ENCODE data around the gene ZNF451.

ZNF451 gene

DNA sequence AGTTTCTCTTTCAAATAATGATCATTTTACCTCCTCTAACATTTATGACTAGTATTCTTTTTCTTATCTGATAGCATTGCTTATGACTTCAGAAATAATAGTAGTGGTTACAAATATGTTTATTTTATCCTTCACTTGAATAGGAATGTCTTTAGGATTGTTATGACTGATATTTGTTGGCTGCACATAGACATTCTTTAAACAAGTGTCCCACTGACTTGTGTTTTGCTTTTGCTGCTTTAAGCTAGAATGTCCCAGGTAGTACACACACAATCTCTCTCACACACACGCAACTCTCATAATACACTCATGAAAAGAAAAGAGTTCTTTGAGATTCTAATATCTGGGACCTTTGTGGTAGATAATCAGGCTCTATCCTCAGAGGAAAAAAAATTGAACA is 21.9 kb upstream of the ZNF451 start:
- peaks cover 9% of the 10 kb centered on the region for H3K36me3 ChIP-seq (ENCODE audit: insufficient read depth, low read length)
- no peak overlapping the region for H3K4me3 ChIP-seq
- H3K9me3 ChIP-seq (ENCODE audit: low read depth, low read length) = no peaks in the 10 kb centered on the region
- no peak overlapping the region for H3K27ac ChIP-seq
- no peak overlapping the region for H3K9ac ChIP-seq (ENCODE audit: insufficient read length)
- no peak for TF ChIP-seq POLR2AphosphoS5 (IDR thresholded peaks at IDR 0.05; ENCODE audit: borderline replicate concordance, low read depth, low read length)
- TF ChIP-seq FOXP2 (optimal IDR thresholded peaks at IDR 0.05; ENCODE audit: control extremely low read depth, extremely low read length, insufficient read depth) = no peak
- no peak for DNase-seq (ENCODE audit: low read depth, low spot score)

DNA sequence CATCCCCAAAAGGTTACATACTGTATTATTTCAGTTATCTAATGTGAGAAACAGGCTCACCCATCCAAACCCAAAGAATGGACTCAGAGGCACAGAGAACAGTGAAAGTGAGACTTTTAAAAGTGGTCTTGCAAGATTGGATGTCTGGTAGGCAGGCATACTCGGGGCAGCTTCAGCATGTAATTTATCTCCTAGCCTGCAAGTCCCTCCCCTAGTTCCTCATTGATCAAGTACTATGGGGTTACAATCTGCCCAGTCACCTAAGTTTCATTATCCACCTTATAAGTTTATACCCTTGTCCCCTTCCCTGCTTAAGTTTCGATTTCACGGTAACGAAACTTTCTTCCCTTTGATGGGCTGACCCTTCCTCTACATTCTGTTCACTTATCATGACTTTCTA is 20.8 kb upstream of the ZNF451 start:
- TF ChIP-seq POLR2AphosphoS5 (IDR thresholded peaks at IDR 0.05; ENCODE audit: borderline replicate concordance, low read depth, low read length) (no peak), FOXP2 (optimal IDR thresholded peaks at IDR 0.05; ENCODE audit: control extremely low read depth, extremely low read length, insufficient read depth) (no peak), EZH2 (IDR thresholded peaks at IDR 0.05) (no peak)
- H3K9me3 ChIP-seq (ENCODE audit: low read depth, low read length) = no peaks in the 10 kb centered on the region
- H3K4me3 ChIP-seq = no peak overlapping the region
- H3K9ac ChIP-seq (ENCODE audit: insufficient read length) = no peak overlapping the region
- DNase-seq (ENCODE audit: low read depth, low spot score) = no peak
- peaks cover 9% of the 10 kb centered on the region for H3K36me3 ChIP-seq (ENCODE audit: insufficient read depth, low read length)
- H3K27ac ChIP-seq = no peak overlapping the region

DNA sequence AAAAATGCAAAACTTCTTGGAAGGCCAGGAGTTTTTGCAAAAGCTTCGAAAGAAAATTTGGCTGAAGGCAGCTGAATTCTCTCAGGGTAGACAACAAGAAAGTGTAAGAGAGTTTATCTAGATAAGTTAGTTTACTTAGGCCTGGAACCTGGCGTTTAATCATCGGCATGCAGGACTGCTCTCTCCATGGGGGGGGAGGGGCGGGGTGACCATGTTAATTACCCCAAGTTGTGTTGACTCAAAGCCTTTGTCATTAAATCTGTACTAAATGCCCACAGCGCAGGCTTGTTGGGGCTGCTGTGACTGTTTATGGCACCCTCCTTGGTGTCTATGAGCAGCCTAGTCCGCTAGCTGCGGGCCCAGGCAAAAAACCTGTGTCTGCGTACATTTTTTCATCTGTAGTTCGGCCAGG is 20.1 kb upstream of the ZNF451 start:
- no peak overlapping the region for H3K9ac ChIP-seq (ENCODE audit: insufficient read length)
- no peak overlapping the region for H3K27ac ChIP-seq
- DNase-seq (ENCODE audit: low read depth, low spot score) = no peak
- H3K36me3 ChIP-seq (ENCODE audit: insufficient read depth, low read length) = peaks cover 9% of the 10 kb centered on the region
- H3K4me3 ChIP-seq = no peak overlapping the region
- no peaks in the 10 kb centered on the region for H3K9me3 ChIP-seq (ENCODE audit: low read depth, low read length)
- TF ChIP-seq EZH2 (IDR thresholded peaks at IDR 0.05) = no peak

DNA sequence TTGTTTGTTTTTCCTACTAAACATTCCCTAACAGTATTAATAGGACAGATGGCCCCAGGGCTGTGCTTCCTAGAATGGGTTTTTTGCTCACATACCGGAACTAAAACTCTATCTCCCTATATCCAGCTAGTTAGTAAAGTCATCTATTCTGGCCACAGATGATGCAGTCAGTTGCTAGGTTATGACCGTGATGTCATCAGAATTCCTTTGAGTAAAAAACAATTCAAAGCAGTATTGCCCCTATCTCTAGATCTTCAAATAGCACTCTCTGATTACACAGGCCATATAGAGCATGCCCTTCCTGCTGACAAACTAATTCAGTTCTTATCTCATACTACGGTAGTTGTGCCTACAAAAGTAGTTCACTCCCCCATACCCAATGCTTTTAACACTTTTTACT is 17.9 kb upstream of the ZNF451 start:
- no peak overlapping the region for H3K27ac ChIP-seq
- H3K4me3 ChIP-seq = no peak overlapping the region
- no peaks in the 10 kb centered on the region for H3K9me3 ChIP-seq (ENCODE audit: low read depth, low read length)
- peaks cover under 1% of the 10 kb centered on the region for H3K36me3 ChIP-seq (ENCODE audit: insufficient read depth, low read length)
- no peak for DNase-seq (ENCODE audit: low read depth, low spot score)
- H3K9ac ChIP-seq (ENCODE audit: insufficient read length) = no peak overlapping the region
- no peak for TF ChIP-seq EZH2 (IDR thresholded peaks at IDR 0.05)
- no peak for TF ChIP-seq POLR2AphosphoS5 (IDR thresholded peaks at IDR 0.05; ENCODE audit: borderline replicate concordance, low read depth, low read length)
- no peak for TF ChIP-seq FOXP2 (optimal IDR thresholded peaks at IDR 0.05; ENCODE audit: control extremely low read depth, extremely low read length, insufficient read depth)

DNA sequence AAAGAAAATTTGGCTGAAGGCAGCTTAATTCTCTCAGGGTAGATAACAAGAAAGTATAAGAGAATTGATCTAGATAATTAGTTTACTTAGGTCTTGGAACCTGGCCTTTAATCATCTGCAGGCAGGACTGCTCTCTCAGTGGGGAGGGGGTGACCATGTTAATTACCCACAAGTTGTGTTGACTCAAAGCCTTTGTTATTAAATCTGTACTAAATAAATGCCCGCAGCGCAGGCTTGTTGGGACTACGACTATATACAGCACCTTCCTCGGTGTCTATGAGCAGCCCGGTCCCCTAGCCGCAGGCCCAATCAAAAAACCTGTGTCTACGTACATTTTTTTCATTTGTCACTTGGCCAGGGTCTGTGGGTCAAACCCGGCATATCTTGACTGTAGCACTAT is 15.6 kb upstream of the ZNF451 start:
- DNase-seq (ENCODE audit: low read depth, low spot score) = no peak
- Histone ChIP-seq H3K9me3 (ENCODE audit: low read depth, low read length) (no peaks in the 10 kb centered on the region), H3K9ac (ENCODE audit: insufficient read length) (no peak overlapping the region), H3K4me3 (no peak overlapping the region), H3K27ac (no peak overlapping the region), H3K36me3 (ENCODE audit: insufficient read depth, low read length) (no peaks in the 10 kb centered on the region; the same call in 1 of the 2 replicates)
- TF ChIP-seq POLR2AphosphoS5 (IDR thresholded peaks at IDR 0.05; ENCODE audit: borderline replicate concordance, low read depth, low read length) = no peak

DNA sequence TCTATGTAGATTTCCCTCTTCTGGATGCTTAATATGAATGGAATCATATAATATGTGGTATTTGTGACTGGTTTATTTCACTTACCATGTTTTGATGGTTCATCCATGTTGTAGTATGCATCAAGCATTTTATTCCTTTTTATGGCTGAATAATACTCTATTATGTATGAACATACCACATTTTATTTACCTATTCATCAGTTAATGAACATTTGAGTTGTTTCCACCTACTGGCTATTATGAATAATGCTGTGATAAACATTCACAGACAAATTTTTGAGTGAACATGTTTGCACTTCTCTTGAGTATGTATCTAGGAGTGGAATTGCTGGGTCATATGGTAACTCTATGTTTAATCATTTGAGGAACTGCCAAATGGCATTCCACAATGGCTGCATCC is 14.9 kb upstream of the ZNF451 start:
- H3K4me3 ChIP-seq = no peak overlapping the region
- H3K36me3 ChIP-seq (ENCODE audit: insufficient read depth, low read length) = peaks cover 3% of the 10 kb centered on the region; the same call in 1 of the 2 replicates
- no peak overlapping the region for H3K9ac ChIP-seq (ENCODE audit: insufficient read length)
- no peak overlapping the region for H3K27ac ChIP-seq
- no peaks in the 10 kb centered on the region for H3K9me3 ChIP-seq (ENCODE audit: low read depth, low read length)
- no peak for TF ChIP-seq FOXP2 (optimal IDR thresholded peaks at IDR 0.05; ENCODE audit: control extremely low read depth, extremely low read length, insufficient read depth)
- no peak for TF ChIP-seq POLR2AphosphoS5 (IDR thresholded peaks at IDR 0.05; ENCODE audit: borderline replicate concordance, low read depth, low read length)
- no peak for TF ChIP-seq EZH2 (IDR thresholded peaks at IDR 0.05)
- DNase-seq (ENCODE audit: low read depth, low spot score) = no peak

DNA sequence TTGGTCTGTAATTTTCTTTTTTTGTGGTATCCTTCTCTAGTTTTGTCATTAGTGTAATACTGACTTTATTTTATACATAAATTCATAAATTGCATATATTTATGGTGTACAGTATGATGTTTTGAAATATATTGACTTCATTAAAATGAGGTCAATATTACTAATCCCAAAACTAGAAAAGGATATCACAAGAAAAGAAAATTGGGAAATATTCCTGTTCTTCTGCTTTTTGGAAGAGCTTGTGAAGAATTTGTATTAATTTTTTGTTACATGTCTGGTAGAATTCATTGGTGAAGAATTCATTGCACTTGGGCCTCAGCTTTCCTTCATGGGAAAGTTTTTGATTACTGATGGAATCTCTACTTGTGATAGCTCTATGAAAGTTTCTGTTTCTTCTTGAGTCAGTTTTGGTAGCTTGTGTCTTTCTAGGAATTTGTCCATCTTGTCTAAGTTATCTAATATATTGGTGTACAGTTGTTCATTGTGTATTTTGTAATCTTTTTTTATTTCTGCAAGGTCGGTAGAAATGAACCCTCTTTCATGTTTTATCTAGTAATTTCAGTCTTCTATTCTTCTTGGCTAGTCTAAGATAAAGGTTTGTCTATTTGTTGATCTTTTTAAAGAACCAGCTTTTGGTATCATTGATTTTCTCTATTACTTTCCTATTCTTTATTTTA is 11.3 kb upstream of the ZNF451 start:
- H3K9me3 ChIP-seq (ENCODE audit: low read depth, low read length) = no peaks in the 10 kb centered on the region
- no peak overlapping the region for H3K27ac ChIP-seq
- H3K4me3 ChIP-seq = no peak overlapping the region
- peaks cover 8% of the 10 kb centered on the region; the same call in 1 of the 2 replicates for H3K36me3 ChIP-seq (ENCODE audit: insufficient read depth, low read length)
- DNase-seq (ENCODE audit: low read depth, low spot score) = no peak
- TF ChIP-seq FOXP2 (optimal IDR thresholded peaks at IDR 0.05; ENCODE audit: control extremely low read depth, extremely low read length, insufficient read depth) = no peak
- TF ChIP-seq EZH2 (IDR thresholded peaks at IDR 0.05) = no peak
- no peak for TF ChIP-seq POLR2AphosphoS5 (IDR thresholded peaks at IDR 0.05; ENCODE audit: borderline replicate concordance, low read depth, low read length)
- no peak overlapping the region for H3K9ac ChIP-seq (ENCODE audit: insufficient read length)

DNA sequence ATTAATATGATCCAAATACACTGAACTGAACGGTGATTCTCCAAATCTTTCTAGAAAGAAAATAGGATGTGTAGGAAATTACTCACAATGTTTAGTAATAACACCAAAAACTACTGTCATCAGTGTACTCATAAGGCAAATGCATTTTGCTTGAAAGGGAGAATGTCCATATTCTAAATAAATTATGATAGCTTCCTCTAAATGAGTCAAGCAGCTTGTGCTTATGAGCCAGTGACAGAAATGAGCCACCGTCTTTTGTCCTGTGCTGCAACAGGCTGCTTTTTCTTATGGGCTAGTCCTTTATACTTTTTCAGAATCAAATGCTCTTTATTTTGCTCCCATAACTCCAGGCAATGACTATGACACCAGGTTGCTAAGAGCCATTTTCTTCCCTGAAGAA is 4.5 kb upstream of the ZNF451 start:
- no peak overlapping the region for H3K4me3 ChIP-seq
- H3K9ac ChIP-seq (ENCODE audit: insufficient read length) = no peak overlapping the region
- H3K36me3 ChIP-seq (ENCODE audit: insufficient read depth, low read length) = peaks cover 2% of the 10 kb centered on the region; the same call in 1 of the 2 replicates
- DNase-seq (ENCODE audit: low read depth, low spot score) = no peak
- TF ChIP-seq EZH2 (IDR thresholded peaks at IDR 0.05) (no peak), FOXP2 (optimal IDR thresholded peaks at IDR 0.05; ENCODE audit: control extremely low read depth, extremely low read length, insufficient read depth) (no peak), POLR2AphosphoS5 (IDR thresholded peaks at IDR 0.05; ENCODE audit: borderline replicate concordance, low read depth, low read length) (no peak)
- no peaks in the 10 kb centered on the region for H3K9me3 ChIP-seq (ENCODE audit: low read depth, low read length)
- H3K27ac ChIP-seq = 0 out of 2 replicates have a peak overlapping the region, but pooled peaks have one; percentile 4

DNA sequence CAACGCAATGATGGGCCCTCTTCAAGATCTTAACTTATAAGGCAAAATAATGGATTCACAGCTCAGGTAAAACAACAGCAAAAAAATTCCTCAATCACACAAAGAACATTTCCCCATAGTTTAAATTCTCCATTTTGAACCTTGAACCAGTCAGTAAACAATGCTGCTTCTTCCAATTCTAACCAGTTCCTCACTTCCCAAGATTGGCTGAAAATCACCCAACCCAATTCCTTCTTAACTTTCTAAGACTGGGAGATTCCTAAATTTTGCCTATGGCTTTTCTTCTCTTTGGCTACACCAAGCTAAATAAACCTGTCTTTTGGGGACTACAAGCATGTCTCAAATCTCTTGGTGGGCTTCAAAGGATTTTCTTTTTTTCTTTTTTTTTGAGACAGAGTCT is 3.1 kb upstream of the ZNF451 start:
- H3K9me3 ChIP-seq (ENCODE audit: low read depth, low read length) = no peaks in the 10 kb centered on the region
- H3K27ac ChIP-seq = no peak overlapping the region
- no peak overlapping the region for H3K9ac ChIP-seq (ENCODE audit: insufficient read length)
- H3K36me3 ChIP-seq (ENCODE audit: insufficient read depth, low read length) = peaks cover 5% of the 10 kb centered on the region
- no peak for DNase-seq (ENCODE audit: low read depth, low spot score)
- no peak for TF ChIP-seq EZH2 (IDR thresholded peaks at IDR 0.05)
- no peak for TF ChIP-seq POLR2AphosphoS5 (IDR thresholded peaks at IDR 0.05; ENCODE audit: borderline replicate concordance, low read depth, low read length)
- no peak for TF ChIP-seq FOXP2 (optimal IDR thresholded peaks at IDR 0.05; ENCODE audit: control extremely low read depth, extremely low read length, insufficient read depth)
- H3K4me3 ChIP-seq = no peak overlapping the region
